GM21515 (cell line): ENCODE measurements around the gene SAA1.

Experiments
- ATAC-seq: cut with Tn5 transposase; IDR thresholded peaks from one replicate; pipeline ENCODE4 v1.9.1; 2021; ENCODE audit not compliant: unreplicated experiment

The SAA1 gene

DNA sequence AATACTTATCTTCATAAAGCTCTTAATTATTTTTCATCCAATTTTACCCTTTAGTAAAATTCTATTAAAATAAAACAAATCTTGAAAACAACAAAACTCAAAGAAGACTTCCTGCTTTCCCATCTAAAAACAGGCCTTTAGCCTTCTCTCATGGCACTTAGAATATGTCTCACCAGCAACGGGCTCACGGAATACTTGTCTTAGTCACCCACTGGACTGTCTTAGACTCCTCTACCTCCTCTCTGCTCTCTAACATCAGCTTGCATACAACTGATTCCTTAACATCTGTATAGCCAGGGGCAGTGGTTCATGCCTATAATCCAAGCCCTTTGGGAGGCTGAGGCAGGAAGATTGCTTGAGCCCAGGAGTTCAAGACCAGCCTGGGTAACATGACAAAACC lies 42.2 kb downstream of the SAA1 start:
- no peak for ATAC-seq

DNA sequence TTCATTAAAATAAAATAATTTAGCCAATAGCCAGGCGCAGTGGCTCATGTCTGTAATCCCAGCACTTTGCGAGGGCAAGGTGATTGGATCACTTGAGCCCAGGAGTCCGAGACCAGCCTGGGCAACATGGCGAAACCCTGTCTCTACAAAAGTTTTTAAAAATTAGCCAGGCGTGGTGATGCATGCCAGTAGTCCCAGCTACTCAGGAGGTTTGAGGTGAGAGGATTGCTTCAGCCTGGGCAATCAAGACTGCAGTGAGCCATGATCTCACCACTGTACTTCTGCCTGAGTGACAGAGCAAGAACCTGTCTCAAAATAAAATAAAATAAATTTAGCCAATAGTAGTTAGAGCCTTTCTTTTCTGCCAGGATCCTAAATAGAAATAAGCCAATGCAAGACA lies 43.6 kb downstream of the SAA1 start:
- no peak for ATAC-seq

DNA sequence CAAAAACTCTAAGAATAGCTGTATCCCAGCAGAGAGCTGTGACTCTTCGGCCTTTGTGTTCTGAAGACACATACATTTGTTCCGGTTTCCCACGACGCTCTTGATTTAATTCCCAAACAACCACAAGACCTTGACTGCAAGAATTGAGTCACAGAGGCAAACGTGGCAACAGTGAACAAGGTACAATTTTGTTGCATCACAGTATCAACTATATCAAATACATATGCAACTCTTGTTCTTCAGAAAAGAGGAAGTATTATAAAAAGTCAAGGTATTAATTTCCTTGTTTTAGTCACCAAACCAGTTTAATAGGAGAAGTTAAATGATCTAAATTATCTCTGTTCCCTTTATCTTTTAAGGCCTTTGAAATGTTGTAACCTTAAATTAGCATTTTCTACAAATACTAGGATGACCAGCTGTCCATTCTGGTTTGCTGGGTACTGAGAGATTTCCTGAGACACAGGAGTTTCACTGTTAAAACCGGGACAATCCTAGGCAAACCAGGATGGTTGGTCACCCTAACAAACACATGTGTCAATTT lies 44.8 kb downstream of the SAA1 start:
- no peak for ATAC-seq

DNA sequence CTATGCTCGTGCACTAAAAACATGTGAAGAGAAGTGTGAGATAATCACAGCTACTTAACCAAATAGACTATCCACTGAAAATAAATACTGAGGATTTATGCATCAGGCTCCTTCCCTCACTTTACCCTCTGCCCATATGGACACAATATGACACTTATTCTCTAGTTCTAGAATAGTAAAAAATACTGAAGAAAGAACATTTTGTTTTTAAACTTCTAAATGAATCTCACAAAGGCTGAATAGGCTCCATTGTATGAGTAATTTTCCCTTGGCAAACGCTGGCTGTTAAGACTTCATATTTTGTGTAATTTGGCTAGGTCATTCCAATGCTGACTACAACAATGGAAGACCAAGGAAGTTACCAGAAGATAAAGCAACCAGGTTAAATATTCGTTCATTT lies 45.9 kb downstream of the SAA1 start:
- no peak for ATAC-seq

DNA sequence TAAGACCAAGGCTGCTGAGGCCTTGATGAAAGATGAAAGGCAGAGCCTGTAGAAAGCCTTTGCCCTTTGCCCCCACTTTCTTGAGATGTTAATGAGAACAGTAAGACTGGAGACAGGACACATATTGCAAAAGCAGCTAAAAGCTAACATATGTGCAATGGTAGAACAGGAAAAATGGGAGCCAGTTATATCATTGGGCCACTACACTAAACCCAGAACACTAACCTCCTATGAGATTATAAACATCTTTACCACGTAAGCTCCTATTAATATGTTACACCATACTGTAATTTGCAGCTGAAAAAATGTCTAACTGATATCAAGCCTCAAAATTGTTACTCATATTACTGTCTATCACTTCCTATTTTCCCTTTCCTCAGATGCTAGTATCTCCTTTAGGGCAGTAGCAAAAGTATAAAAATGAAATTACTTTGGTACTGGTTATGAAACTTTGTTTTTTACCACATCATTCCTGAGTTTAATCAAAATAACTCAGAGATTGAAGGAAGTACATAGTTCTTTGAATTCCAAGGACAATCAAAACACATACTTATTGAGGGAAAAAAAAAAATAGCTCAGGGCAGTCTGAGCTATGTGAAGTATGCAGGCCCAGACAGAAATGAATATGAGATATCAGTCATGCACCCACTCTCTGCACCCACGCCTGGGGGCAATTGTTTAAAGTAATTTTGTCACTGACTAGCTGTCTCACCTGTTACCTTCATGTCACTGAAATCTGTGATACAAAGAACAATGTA lies 46.8 kb downstream of the SAA1 start:
- no peak for ATAC-seq

DNA sequence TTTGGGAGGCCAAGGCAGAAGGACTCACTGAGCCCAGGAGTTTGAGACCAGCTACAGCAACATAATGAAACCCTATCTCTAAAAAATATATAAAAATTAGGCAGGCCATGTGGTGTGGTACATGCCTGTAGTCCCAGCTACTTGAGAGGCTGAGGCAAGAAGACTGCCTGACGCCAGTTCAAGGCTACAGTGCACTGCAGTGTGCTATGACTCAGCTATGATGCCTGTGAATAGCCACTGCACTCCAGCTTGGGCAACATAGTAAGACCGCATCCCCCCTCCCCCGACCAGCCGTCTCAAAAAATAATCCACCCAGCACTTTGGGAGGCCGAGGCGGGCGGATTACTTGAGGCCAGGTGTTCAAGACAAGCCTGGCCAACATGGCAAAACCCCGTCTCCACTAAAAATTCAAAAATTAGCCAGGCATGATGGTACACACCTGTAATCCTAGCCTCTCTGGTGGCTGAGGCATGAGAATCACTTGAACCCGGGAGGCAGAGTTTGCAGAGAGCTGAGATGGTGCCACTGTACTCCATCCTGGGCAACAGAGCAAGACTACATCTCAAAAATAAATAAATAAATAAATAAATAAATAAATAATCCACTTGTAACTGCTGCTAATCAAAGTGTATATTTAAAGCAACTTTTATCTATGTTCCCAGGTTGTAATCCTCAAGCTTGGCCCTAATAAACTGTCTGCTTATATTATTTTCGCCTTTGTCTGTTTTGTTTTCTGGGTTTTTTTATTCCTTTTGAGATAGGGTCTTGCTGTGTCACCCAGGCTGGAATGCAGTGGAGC lies 48.1 kb downstream of the SAA1 start:
- no peak for ATAC-seq

DNA sequence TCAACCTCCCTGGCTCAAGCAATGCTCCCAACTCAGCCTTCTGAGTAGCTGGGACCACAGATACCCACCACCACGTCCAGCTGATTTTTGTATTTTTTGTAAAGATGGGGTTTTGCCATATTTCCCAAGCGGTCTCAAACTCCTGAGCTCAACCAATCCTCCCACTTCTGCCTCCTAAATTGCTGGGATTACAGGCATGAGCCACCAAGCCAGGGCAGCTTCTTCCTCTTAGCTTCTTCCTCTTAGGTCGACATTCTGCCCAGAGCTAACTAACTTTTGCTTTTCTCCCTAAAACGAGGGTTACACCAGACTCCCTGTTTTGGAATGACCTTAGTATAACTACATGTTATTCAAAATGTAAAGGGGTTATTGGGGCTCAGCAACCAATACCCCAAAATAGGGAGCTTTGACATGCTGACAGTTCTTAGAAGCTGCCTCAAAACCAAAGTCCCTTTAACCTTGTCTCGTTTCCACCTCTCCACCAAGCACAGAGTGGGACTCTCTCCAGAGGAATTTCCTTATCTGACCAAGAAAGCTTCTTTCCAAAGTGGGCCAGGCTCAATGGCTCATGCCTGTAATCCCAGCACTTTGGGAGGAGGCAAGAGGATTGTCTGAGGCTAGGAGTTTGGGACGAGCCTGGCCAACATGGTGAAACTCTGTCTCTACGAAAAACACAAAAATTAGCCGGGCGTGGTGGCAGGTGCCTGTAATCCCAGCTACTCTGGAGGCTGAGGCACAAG lies 48.9 kb downstream of the SAA1 start:
- ATAC-seq: no peak

DNA sequence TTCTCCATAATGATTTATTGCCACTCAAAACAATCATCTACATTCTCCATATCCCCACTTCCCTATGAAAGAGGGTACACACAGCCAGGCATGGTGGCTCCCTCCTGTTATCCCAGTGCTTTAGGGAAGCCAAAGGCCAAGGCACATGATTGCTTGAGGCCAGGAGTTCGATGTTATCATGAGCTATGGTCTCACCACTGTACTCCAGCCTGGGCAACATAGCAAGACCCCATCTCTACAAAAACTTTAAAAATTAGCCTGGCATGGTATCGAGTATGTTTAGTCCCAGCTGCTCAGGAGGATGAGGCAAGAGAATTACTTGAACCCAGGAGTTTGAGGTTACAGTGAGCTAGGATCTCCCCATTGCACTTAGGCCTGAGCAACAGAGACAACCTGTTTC lies 49.8 kb downstream of the SAA1 start:
- ATAC-seq: no peak

DNA sequence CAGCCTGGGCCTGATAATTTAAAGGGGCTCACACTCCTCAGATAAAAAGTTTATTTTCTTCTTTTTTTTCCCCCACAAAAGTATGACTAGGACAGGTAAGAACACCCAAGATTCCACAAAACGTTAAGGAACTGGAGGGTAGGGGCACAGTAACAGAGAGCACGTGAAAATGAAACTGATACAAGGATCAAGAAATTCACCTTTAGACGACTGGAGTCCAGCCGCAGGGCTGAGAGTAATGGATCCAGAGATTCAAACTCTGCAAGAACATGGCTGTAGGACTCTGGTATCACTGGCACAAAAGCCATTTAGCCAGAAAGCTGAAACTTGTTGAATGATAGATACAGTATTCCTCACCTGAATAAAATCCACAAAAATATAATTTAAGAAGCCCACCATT lies 51.5 kb downstream of the SAA1 start:
- no peak for ATAC-seq
